Psoas muscle (tissue), 8 donors: ENCODE results near the gene REV3L. TPM values are rescaled to one million over a fixed set of nuclear protein-coding genes. Genes with fewer than 3 reads are reported as not detected.

Source experiments
- ATAC-seq, 4 donors: fragments of 200-7000 bp; cut with Tn5 transposase; one replicate each; pipeline ENCODE4 v1.9.1; 2020; ENCODE audit warnings: moderate library complexity in 3 of 4, mild to moderate bottlenecking in 2 of 4
- DNase-seq, 2 donors: peaks; one replicate each; pipeline ENCODE4 v3.0.0-alpha.2; 2020
- H3K27ac ChIP-seq: fragments of 200-600 bp; one replicate; pipeline ENCODE4 v1.8.0; 2022
- H3K27me3 ChIP-seq, 3 donors: fragments of 200-600 bp in 1 of 3; one replicate each; pipeline versions ENCODE4 v1.6.1 to v1.8.0; 2013 to 2022; ENCODE audit warnings: low read length in 2 of 3, mild to moderate bottlenecking in 2 of 3, moderate library complexity in 1 of 3; ENCODE audit not compliant: insufficient read depth in 3 of 3
- H3K36me3 ChIP-seq, 2 donors: fragments of 200-600 bp in 1 of 2; one replicate each; pipeline versions ENCODE4 v1.6.1 to v1.8.0; 2013 to 2022; ENCODE audit warnings: low read depth in 1 of 2, mild to moderate bottlenecking in 1 of 2, moderate library complexity in 1 of 2; ENCODE audit not compliant: insufficient read depth in 1 of 2
- H3K4me1 ChIP-seq: fragments of 200-600 bp; one replicate; pipeline ENCODE4 v1.8.0; 2022
- H3K4me3 ChIP-seq: fragments of 200-600 bp; one replicate; pipeline ENCODE4 v1.8.0; 2022; ENCODE audit warnings: mild to moderate bottlenecking
- H3K9me3 ChIP-seq: fragments of 200-600 bp; one replicate; pipeline ENCODE4 v1.8.0; 2022
- WGBS, 3 donors: extraction: QIAGEN DNeasy Blood & Tissue Kit; methylation state at CpG; one replicate each; pipeline versions ENCODE4 v1.1.6 to v1.1.7; 2013; 5-methylcytosine and 5-hydroxymethylcytosine counted together
- intact Hi-C, 2 donors: fragments of 100-400 bp; cut with DNase I; formaldehyde crosslinking; loops; one replicate each; pipeline versions ENCODE4 v1.11.0 to v1.14.2; 2022
- polyA plus RNA-seq, 3 donors: library from polyadenylated mRNA; stranded (reverse); fragments of 200-250 nt; gene quantifications; one replicate each; pipeline ENCODE4 v1.2.3, GENCODE V29; 2013
- total RNA-seq, 4 donors: library from RNA; stranded (reverse); fragmentation: NEBNext Ultra II Directional in 2 of 4; extraction: Animal tissue kit (Norgen Biotek cat#: 25700) in 2 of 4; gene quantifications; one replicate each; pipeline versions ENCODE4 v1.2.1 to v1.2.4, GENCODE V29; 2021 to 2023
- TF ChIP-seq, protein P1 (sequence below): fragments of 200-600 bp; IDR thresholded peaks from one replicate; pipeline ENCODE4 v1.8.0; 2022; ENCODE audit warnings: antibody characterized with exemption
- donor health status: healthy with polysubstance abuse.
- donor health status: DM: no; HTN: no; CAD: no; lungs with moderate emphysema.
- donor health status: Bipolar disorder and iron deficiency.
- donor health status: healthy.
- donor health status: DM: yes; HTN: yes; CAD: no.
- donor health status: DM: no; HTN: no; CAD: no.
- donor health status: DM: no; HTN: no; CAD: no.
- donor health status: DM: yes; HTN: yes; CAD: no.

Gene REV3L
- total and polyA plus RNA-seq, 7 donors, result 9.0 to 36.3 (median 18.8) TPM

DNA sequence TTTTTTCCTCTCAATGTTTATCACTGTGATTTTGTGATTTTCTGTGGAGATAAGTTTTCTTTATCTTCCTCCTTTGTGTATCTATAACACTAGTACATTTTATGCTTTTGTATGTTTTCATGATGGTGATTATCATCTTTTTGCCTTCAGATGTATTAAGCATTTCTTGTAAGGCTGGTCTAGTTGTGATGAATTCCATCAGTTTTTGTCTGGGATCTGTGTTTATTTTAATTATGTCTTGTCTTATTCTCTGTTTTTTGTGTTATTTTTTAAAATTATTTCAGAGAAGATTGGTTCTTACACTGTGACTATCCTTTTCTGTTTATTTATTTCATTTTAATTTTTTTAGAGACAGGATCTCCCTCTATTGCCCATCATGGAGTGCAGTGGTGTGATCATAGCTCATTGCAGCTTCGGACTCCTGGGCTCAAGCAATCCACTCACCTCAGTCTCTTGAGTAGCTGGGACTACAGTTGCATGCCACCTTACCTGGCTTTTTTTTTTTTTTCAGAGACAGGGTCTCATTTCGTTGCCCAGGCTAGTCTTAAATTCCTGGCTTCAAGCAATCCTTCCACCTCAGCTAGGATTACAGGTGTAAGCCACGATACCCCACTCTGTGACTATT is 208.3 kb downstream of the REV3L start:
- TF ChIP-seq, protein P1, sequence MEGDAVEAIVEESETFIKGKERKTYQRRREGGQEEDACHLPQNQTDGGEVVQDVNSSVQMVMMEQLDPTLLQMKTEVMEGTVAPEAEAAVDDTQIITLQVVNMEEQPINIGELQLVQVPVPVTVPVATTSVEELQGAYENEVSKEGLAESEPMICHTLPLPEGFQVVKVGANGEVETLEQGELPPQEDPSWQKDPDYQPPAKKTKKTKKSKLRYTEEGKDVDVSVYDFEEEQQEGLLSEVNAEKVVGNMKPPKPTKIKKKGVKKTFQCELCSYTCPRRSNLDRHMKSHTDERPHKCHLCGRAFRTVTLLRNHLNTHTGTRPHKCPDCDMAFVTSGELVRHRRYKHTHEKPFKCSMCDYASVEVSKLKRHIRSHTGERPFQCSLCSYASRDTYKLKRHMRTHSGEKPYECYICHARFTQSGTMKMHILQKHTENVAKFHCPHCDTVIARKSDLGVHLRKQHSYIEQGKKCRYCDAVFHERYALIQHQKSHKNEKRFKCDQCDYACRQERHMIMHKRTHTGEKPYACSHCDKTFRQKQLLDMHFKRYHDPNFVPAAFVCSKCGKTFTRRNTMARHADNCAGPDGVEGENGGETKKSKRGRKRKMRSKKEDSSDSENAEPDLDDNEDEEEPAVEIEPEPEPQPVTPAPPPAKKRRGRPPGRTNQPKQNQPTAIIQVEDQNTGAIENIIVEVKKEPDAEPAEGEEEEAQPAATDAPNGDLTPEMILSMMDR, result no peak
- H3K4me1 ChIP-seq, result no peaks in the 10 kb centered on the region

DNA sequence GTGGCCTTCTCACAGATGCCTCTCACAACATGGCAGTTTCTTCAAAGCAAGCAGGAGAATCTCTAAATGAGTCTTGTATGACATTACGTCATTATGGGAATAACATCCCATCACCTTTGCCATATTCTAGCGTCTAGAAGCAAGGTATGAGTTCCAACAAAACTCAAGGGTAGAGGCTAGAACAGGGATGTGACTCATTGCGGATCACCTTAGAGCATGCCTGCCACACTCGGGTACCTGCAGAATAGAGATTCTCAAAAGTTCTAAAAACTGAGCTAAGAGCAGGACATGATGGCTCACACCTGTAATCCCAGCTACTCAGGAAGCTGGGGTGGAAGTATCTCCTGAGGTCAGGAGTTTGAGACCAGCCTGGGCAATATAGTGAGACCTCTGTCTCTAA is 212.9 kb downstream of the REV3L start:
- Histone ChIP-seq H3K36me3 (peaks cover 4 to 39% of the 10 kb centered on the region in 2 donors), H3K9me3 (peaks cover 17% of the 10 kb centered on the region), H3K4me3 (no peak overlapping the region), H3K27me3 (no peaks in the 10 kb centered on the region), H3K4me1 (peaks cover 14% of the 10 kb centered on the region), H3K27ac (no peak overlapping the region)
- WGBS, 3 donors, result 97 to 98% (median 97%) methylated on average over 4 of the region's 4 CpGs
- intact Hi-C loops, result no loop called here
- DNase-seq, result no peak
- ATAC-seq, result no peak
- TF ChIP-seq, protein P1, result no peak

More for the DNA sequence above, 208.3 kb downstream of the REV3L start:
- 89 to 95% (median 91%) methylated on average over 3 of the region's 3 CpGs for WGBS, 3 donors
- Histone ChIP-seq H3K9me3 (peaks cover 25% of the 10 kb centered on the region), H3K27ac (no peak overlapping the region), H3K27me3 (no peaks in the 10 kb centered on the region), H3K4me3 (no peak overlapping the region), H3K36me3 (peaks cover 5 to 64% of the 10 kb centered on the region in 2 donors)
- ATAC-seq (no peak), DNase-seq (no peak)
- intact Hi-C loops, result no loop called here

DNA sequence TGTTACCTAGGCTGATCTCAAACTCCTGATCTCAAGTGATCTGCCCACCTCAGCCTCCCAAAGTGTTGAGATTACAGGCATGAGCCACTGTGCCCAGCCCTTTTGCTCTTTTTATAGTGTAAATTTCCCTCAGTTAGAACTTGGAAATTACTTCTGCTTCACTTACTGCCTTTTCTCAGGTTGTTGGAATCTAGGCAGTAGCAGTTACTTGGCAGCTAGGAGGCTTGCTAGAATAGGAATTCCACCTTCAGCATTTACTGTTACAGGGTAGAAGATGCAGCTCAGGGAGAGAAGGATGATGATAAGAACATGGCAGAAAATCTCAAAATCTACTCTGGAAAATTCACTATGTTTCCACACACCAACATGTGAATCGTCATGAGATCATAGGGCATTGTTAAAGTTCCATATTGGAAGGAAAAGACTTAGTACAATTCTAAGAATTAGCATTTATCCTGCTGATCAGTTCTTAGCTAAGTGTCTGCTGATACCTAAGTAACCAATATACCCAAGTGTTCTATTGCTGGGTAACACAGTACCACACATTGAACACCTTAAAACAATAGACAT is 213.5 kb downstream of the REV3L start:
- DNase-seq, result no peak
- no peak overlapping the region for H3K27ac ChIP-seq
- H3K27me3 ChIP-seq, result no peaks in the 10 kb centered on the region
- intact Hi-C loops, result loop anchor here in 1 of 2 donors (10.0 kb wide), 1 partner anchor 385 kb away; no protein-coding TSS in a partner anchor
- ATAC-seq, result no peak
- WGBS, 3 donors, result 94 to 100% (median 96%) methylated on average over 1 of the region's 1 CpG
- H3K9me3 ChIP-seq, result peaks cover 10% of the 10 kb centered on the region
- peaks cover 4 to 38% of the 10 kb centered on the region in 2 donors for H3K36me3 ChIP-seq
- H3K4me1 ChIP-seq, result peaks cover 14% of the 10 kb centered on the region
- H3K4me3 ChIP-seq, result no peak overlapping the region
- TF ChIP-seq, protein P1, result no peak

DNA sequence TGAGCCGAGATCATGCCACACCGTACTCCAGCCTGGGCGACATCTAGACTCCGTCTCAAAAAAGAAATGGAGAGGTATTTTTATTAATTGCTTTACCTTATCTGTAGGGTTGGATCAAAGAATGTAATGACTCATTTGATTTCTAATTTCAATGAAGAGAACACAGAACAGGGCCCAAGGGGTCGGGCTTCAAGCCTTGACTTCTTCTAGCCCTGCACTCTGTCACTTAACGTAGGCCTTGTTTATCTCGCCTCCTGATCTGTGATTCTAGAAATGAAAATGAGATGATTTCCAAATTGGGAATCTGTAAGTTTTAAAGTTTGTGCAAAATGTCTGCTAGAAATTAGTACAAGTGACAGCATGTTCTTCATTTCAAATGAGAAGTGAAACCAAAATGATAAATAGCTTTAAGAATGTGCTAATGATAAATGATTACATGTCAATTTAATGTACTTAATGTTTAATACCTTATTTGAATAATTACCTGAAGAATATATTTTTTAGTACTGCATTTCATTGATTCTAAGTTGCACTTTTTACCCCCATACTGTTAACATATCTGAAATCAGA is 215.2 kb downstream of the REV3L start:
- DNase-seq, result no peak
- H3K36me3 ChIP-seq, result peaks cover 4 to 32% of the 10 kb centered on the region in 2 donors

More for the DNA sequence above, 215.2 kb downstream of the REV3L start:
- no peak for ATAC-seq
- no peak overlapping the region for H3K27ac ChIP-seq
- no peaks in the 10 kb centered on the region for H3K9me3 ChIP-seq
- peaks cover 14% of the 10 kb centered on the region for H3K4me1 ChIP-seq
- no peak overlapping the region for H3K4me3 ChIP-seq
- WGBS, 3 donors, result 92 to 99% (median 95%) methylated on average over 7 of the region's 7 CpGs
- intact Hi-C loops, result loop anchor here in 1 of 2 donors (10.0 kb wide), 1 partner anchor 387 kb away; no protein-coding TSS in a partner anchor
- TF ChIP-seq, protein P1, result no peak
- H3K27me3 ChIP-seq, result no peaks in the 10 kb centered on the region
